Astrocyte (in vitro differentiated cells and primary cell): ENCODE data around the gene ZFR. TPM values are rescaled to one million over a fixed set of nuclear protein-coding genes. Genes with fewer than 3 reads are reported as not detected.
"Not testable (repeated sequence)": the region's sequence is repeated elsewhere in the genome, so short reads cannot be mapped to it uniquely, and the experiment has no call there.

ENCODE experiments used
- DNase-seq: peaks from one replicate; pipeline ENCODE4 v3.0.0-alpha.2; 2010; ENCODE audit warnings: low read depth
- FAIRE-seq: peaks from 2 replicates; lab custom pipeline; 2011; peaks lifted over from hg19 to GRCh38; lab: Jason Lieb, UNC
- H2AFZ ChIP-seq: 2 replicates; pipeline ENCODE4 v1.6.0; 2012; ENCODE audit warnings: low read depth, low read length, inconsistent platforms
- H3K27ac ChIP-seq: 2 replicates; pipeline ENCODE4 v1.5.1; 2011; ENCODE audit warnings: low read depth, low read length, inconsistent platforms
- H3K27me3 ChIP-seq: 2 replicates; pipeline ENCODE4 v1.6.0; 2011; ENCODE audit warnings: low read length, inconsistent platforms; ENCODE audit not compliant: insufficient read depth
- H3K36me3 ChIP-seq: 2 replicates; pipeline ENCODE4 v1.5.1; 2011; ENCODE audit warnings: low read length, inconsistent platforms; ENCODE audit not compliant: insufficient read depth
- H3K4me1 ChIP-seq: 2 replicates; pipeline ENCODE4 v1.5.1; 2011; ENCODE audit warnings: low read length, inconsistent platforms; ENCODE audit not compliant: insufficient read depth
- H3K4me2 ChIP-seq: 2 replicates; pipeline ENCODE4 v1.6.0; 2012; ENCODE audit warnings: low read length, inconsistent platforms
- H3K4me3 ChIP-seq: 2 replicates; pipeline ENCODE4 v1.5.1; 2011; ENCODE audit warnings: low read depth, mild to moderate bottlenecking, low read length, inconsistent platforms; ENCODE audit not compliant: insufficient read depth
- H3K79me2 ChIP-seq: 2 replicates; pipeline ENCODE4 v1.6.0; 2012; ENCODE audit warnings: mild to moderate bottlenecking, low read length, inconsistent platforms; ENCODE audit not compliant: insufficient read depth
- H3K9ac ChIP-seq: 2 replicates; pipeline ENCODE4 v1.6.0; 2012; ENCODE audit warnings: mild to moderate bottlenecking, low read length, inconsistent platforms
- H3K9me3 ChIP-seq: 2 replicates; pipeline ENCODE4 v1.5.1; 2012; ENCODE audit warnings: low read depth, mild to moderate bottlenecking, low read length, inconsistent platforms; ENCODE audit not compliant: insufficient read depth
- H4K20me1 ChIP-seq: 2 replicates; pipeline ENCODE4 v1.6.0; 2012; ENCODE audit warnings: low read length, inconsistent platforms; ENCODE audit not compliant: insufficient read depth
- H3K27ac Mint-ChIP-seq: one replicate; pipeline ENCODE4 v1.8.0; 2021; ENCODE audit warnings: mild to moderate bottlenecking, mixed read lengths; ENCODE audit not compliant: unreplicated experiment
- H3K27me3 Mint-ChIP-seq: one replicate; pipeline ENCODE4 v1.8.0; 2021; ENCODE audit warnings: low read depth, mixed read lengths; ENCODE audit not compliant: unreplicated experiment
- H3K36me3 Mint-ChIP-seq: one replicate; pipeline ENCODE4 v1.8.0; 2021; ENCODE audit warnings: low read depth, mixed read lengths; ENCODE audit not compliant: unreplicated experiment
- H3K4me1 Mint-ChIP-seq: one replicate; pipeline ENCODE4 v1.8.0; 2021; ENCODE audit warnings: low read depth, mixed read lengths; ENCODE audit not compliant: unreplicated experiment
- H3K4me3 Mint-ChIP-seq: one replicate; pipeline ENCODE4 v1.8.0; 2021; ENCODE audit warnings: mild to moderate bottlenecking, moderate library complexity, mixed read lengths; ENCODE audit not compliant: unreplicated experiment
- H3K9me3 Mint-ChIP-seq: one replicate; pipeline ENCODE4 v1.8.0; 2021; ENCODE audit warnings: mild to moderate bottlenecking, mixed read lengths; ENCODE audit not compliant: unreplicated experiment
- EZH2 ChIP-seq: IDR thresholded peaks from 2 replicates; pipeline ENCODE4 v1.6.1; 2012; ENCODE audit warnings: mild to moderate bottlenecking, low read length, inconsistent platforms; ENCODE audit not compliant: insufficient read depth
- total RNA-seq: library from RNA; stranded (reverse); gene quantifications from 2 replicates; pipeline ENCODE4 v1.2.1, GENCODE V29; 2021
- TF ChIP-seq, protein P1 (sequence below): IDR thresholded peaks from 2 replicates; pipeline ENCODE4 v1.5.1; 2011; ENCODE audit warnings: low read depth, mild to moderate bottlenecking, inconsistent platforms, low read length, moderate library complexity; ENCODE audit not compliant: insufficient read depth

ZFR gene
- total RNA-seq, 1 donor from 2014 or later, result 68.4 TPM

DNA sequence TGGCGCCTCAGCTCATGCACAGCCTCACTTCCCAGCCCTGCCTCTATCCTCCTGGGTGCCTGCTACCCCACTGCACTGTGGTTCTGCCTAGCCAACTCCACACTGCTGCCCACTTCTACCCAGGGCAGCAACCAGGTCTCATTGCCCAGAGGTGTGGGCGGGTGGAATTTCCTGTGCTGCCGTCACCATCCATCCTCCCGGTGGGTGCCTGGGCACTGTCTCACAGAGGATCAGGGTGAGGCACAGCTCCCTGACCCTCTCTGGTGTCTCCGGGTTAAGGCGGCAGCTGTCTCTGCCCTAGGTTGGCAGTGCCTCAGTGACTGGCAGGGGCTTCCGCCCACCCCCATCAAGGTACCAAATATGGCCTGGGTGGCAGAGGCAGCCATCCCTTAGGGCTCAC lies 127.5 kb downstream of the ZFR start:
- peaks cover 5% of the 10 kb centered on the region for H3K9me3 ChIP-seq
- Mint-ChIP-seq H3K4me1 (no peaks in the 10 kb centered on the region), H3K36me3 (no peaks in the 10 kb centered on the region), H3K27me3 (peaks cover 1% of the 10 kb centered on the region), H3K4me3 (no peak overlapping the region), H3K27ac (no peak overlapping the region), H3K9me3 (peaks cover 5% of the 10 kb centered on the region)
- peaks cover under 1% of the 10 kb centered on the region for H4K20me1 ChIP-seq
- H2AFZ ChIP-seq, result no peak overlapping the region
- H3K27me3 ChIP-seq, result no peaks in the 10 kb centered on the region
- H3K36me3 ChIP-seq, result no peaks in the 10 kb centered on the region
- no peak for FAIRE-seq
- peaks cover 5% of the 10 kb centered on the region for H3K79me2 ChIP-seq
- no peak overlapping the region for H3K27ac ChIP-seq
- no peak overlapping the region for H3K4me3 ChIP-seq
- H3K9ac ChIP-seq, result no peak overlapping the region
- H3K4me2 ChIP-seq, result no peak overlapping the region
- H3K4me1 ChIP-seq, result no peaks in the 10 kb centered on the region
- no peak for DNase-seq
- TF ChIP-seq EZH2, result no peak
- TF ChIP-seq, protein P1, sequence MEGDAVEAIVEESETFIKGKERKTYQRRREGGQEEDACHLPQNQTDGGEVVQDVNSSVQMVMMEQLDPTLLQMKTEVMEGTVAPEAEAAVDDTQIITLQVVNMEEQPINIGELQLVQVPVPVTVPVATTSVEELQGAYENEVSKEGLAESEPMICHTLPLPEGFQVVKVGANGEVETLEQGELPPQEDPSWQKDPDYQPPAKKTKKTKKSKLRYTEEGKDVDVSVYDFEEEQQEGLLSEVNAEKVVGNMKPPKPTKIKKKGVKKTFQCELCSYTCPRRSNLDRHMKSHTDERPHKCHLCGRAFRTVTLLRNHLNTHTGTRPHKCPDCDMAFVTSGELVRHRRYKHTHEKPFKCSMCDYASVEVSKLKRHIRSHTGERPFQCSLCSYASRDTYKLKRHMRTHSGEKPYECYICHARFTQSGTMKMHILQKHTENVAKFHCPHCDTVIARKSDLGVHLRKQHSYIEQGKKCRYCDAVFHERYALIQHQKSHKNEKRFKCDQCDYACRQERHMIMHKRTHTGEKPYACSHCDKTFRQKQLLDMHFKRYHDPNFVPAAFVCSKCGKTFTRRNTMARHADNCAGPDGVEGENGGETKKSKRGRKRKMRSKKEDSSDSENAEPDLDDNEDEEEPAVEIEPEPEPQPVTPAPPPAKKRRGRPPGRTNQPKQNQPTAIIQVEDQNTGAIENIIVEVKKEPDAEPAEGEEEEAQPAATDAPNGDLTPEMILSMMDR, result no peak

DNA sequence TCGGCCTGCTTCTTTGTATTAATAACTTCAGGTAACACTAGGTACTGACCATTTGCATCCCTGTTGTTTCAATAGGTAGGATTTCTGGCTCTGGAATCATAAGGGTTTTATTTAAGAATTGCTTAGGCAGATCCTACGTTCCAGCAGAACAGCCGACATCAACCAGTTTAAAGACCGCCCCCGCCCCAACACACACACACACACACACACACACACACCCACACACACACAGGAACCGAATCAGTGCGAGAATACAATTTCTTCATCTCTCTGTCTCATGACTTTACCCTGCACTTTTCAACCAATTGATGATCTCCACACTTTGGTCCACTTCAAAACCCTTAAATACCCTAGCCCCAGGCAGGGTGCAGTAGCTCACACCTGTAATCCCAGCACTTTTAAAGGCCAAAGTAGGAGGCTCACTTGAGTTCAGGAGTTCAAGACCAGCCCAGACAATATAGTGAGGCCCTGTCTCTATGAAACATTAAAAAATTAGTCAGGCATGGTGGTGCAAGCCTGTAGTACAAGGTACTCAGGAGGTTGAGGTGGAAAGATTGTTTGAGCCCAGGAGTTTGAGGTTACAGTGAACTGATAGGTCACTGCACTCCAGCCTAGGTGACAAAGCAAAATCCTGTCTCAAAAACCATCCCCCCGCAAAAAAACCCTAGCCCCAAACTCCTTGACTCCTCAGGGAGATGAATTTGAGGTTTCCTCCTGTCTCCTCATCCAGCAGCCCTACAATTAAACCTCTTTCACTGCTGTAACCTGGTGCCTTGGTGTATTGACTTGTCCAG lies 129.1 kb downstream of the ZFR start:
- Histone ChIP-seq H4K20me1 (peaks cover 14% of the 10 kb centered on the region), H3K4me3 (no peak overlapping the region), H3K27ac (no peak overlapping the region), H3K4me1 (peaks cover 8% of the 10 kb centered on the region), H2AFZ (no peak overlapping the region), H3K9ac (no peak overlapping the region), H3K4me2 (no peak overlapping the region), H3K27me3 (no peaks in the 10 kb centered on the region), H3K9me3 (no peaks in the 10 kb centered on the region), H3K79me2 (peaks cover 21% of the 10 kb centered on the region), H3K36me3 (no peaks in the 10 kb centered on the region)
- no peaks in the 10 kb centered on the region for H3K36me3 Mint-ChIP-seq
- DNase-seq, result no peak
- no peak overlapping the region for H3K27ac Mint-ChIP-seq
- no peak overlapping the region for H3K4me3 Mint-ChIP-seq
- no peaks in the 10 kb centered on the region for H3K9me3 Mint-ChIP-seq
- H3K27me3 Mint-ChIP-seq, result peaks cover 1% of the 10 kb centered on the region
- TF ChIP-seq, protein P1, result no peak
- TF ChIP-seq EZH2, result no peak
- peaks cover 2% of the 10 kb centered on the region for H3K4me1 Mint-ChIP-seq
- FAIRE-seq, result no peak

DNA sequence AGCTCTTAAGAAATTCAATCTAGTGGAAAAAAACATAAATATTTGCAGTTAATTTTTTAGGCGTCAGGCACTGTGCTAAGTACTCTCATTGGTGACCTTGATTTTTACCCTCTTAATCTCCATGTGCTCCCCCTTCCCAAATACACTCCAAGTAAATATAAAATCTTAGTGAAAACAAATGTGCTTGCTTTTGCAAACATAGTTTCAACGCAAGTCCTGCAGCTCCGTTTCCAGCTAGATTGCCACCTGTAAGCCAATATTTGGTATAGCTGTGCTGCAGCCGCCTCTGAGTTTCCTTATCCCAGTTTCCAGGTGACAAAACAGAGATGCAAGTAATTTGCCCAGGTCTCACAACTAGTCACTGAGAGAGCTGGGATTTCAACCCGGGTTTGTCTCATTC lies 129.9 kb downstream of the ZFR start:
- DNase-seq (no peak), FAIRE-seq (no peak)
- H3K4me3 ChIP-seq, result no peak overlapping the region
- H3K4me1 Mint-ChIP-seq, result peaks cover 2% of the 10 kb centered on the region
- peak overlapping the region; percentile 67 for H3K4me3 Mint-ChIP-seq
- H3K27me3 Mint-ChIP-seq, result peaks cover 1% of the 10 kb centered on the region
- peaks cover 15% of the 10 kb centered on the region for H4K20me1 ChIP-seq
- no peak overlapping the region for H2AFZ ChIP-seq
- peaks cover 8% of the 10 kb centered on the region for H3K4me1 ChIP-seq
- H3K9me3 Mint-ChIP-seq, result no peaks in the 10 kb centered on the region
- no peak overlapping the region for H3K27ac ChIP-seq
- no peaks in the 10 kb centered on the region for H3K9me3 ChIP-seq
- no peak overlapping the region for H3K4me2 ChIP-seq
- TF ChIP-seq, protein P1, result no peak
- TF ChIP-seq EZH2, result no peak
- no peak overlapping the region for H3K9ac ChIP-seq
- no peaks in the 10 kb centered on the region for H3K27me3 ChIP-seq
- no peak overlapping the region for H3K27ac Mint-ChIP-seq
- no peaks in the 10 kb centered on the region for H3K36me3 ChIP-seq
- peaks cover 29% of the 10 kb centered on the region for H3K79me2 ChIP-seq
- no peaks in the 10 kb centered on the region for H3K36me3 Mint-ChIP-seq

DNA sequence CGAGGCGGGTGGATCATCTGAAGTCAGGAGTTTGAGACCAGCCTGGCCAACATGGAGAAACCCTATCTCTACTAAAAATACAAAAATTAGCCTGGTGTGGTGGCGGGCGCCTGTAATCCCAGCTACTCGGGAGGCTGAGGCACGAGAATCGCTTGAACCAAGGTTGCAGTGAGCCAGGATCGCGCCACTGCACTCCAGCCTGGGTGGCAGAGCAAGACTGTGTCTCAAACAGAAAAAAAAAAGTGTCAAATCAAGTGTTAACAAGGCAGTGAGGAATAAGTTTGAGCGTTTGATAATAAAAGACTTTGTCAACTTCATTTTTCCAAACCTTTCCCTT lies 130.4 kb downstream of the ZFR start:
- H3K4me1 Mint-ChIP-seq, H3K4me2 ChIP-seq: not testable (repeated sequence)

More for the DNA sequence above, 130.4 kb downstream of the ZFR start:
- H3K79me2 ChIP-seq, result peaks cover 34% of the 10 kb centered on the region
- H3K36me3 ChIP-seq, H3K27ac Mint-ChIP-seq, H3K4me1 ChIP-seq, H3K27me3 ChIP-seq, H3K4me3 ChIP-seq, H3K9me3 ChIP-seq, H3K36me3 Mint-ChIP-seq, H3K27me3 Mint-ChIP-seq, H3K9me3 Mint-ChIP-seq, FAIRE-seq, DNase-seq, H3K27ac ChIP-seq, H2AFZ ChIP-seq, H3K9ac ChIP-seq: not testable (repeated sequence)
- peaks cover 20% of the 10 kb centered on the region for H4K20me1 ChIP-seq
- H3K4me3 Mint-ChIP-seq, result peak overlapping the region; percentile 67
